Caco-2 (cell line): Measurements from ENCODE around the gene TTC28. TPM values are rescaled to one million over a fixed set of nuclear protein-coding genes. Genes with fewer than 3 reads are reported as not detected.

Experiments
- BruUV-seq: library from RNA; stranded (reverse); fragments of 400-500 nt; replicated peaks from 2 replicates; lab custom pipeline; 2021; lab: Mats Ljungman, UMichigan
- CTCF ChIA-PET: fragments of 300-600 bp; sonication (Branson Sonifier 250); formaldehyde crosslinking; loops from one replicate; lab custom pipeline; 2022; ENCODE audit warnings: antibody characterized with exemption; lab: Charles Lee
- POLR2A ChIA-PET: fragments of 300-600 bp; sonication (Branson Sonifier 250); formaldehyde crosslinking; loops from one replicate; lab custom pipeline; 2022; ENCODE audit warnings: antibody characterized with exemption; lab: Charles Lee
- DNase-seq, 2 experiments: peaks; one replicate each; pipeline versions ENCODE4 v3.0.0 to v3.0.0-alpha.2; 2020 to 2022
- H3K27me3 ChIP-seq: replicated peaks from 2 replicates; pipeline ENCODE4 v1.6.0; 2011; ENCODE audit warnings: low read length; ENCODE audit not compliant: control insufficient read depth, insufficient read depth
- H3K36me3 ChIP-seq: 2 replicates; pipeline ENCODE4 v1.5.1; 2011; ENCODE audit warnings: low read length; ENCODE audit not compliant: control insufficient read depth, insufficient read depth
- H3K4me1 ChIP-seq: fragments of 250-450 bp; sonication (Bioruptor Pico); 2 replicates; pipeline ENCODE4 v1.5.1; 2020; ENCODE audit warnings: mild to moderate bottlenecking
- H3K4me3 ChIP-seq: 2 replicates; pipeline ENCODE4 v1.5.1; 2011; ENCODE audit warnings: low read depth, mild to moderate bottlenecking, control low read depth, low read length
- H3K9me3 ChIP-seq: fragments of 250-450 bp; sonication (Bioruptor Pico); 2 replicates; pipeline ENCODE4 v1.5.1; 2020; ENCODE audit warnings: mild to moderate bottlenecking, moderate library complexity
- H3K27ac Mint-ChIP-seq: one replicate; pipeline ENCODE4 v1.8.0; 2022; ENCODE audit warnings: mixed read lengths; ENCODE audit not compliant: unreplicated experiment
- H3K27me3 Mint-ChIP-seq: one replicate; pipeline ENCODE4 v1.8.0; 2022; ENCODE audit warnings: mixed read lengths; ENCODE audit not compliant: insufficient read depth, unreplicated experiment
- H3K36me3 Mint-ChIP-seq: one replicate; pipeline ENCODE4 v1.8.0; 2022; ENCODE audit warnings: mild to moderate bottlenecking, mixed read lengths; ENCODE audit not compliant: insufficient read depth, unreplicated experiment
- H3K4me1 Mint-ChIP-seq: one replicate; pipeline ENCODE4 v1.8.0; 2022; ENCODE audit warnings: low read depth, mixed read lengths; ENCODE audit not compliant: unreplicated experiment
- H3K4me3 Mint-ChIP-seq: one replicate; pipeline ENCODE4 v1.8.0; 2022; ENCODE audit warnings: mild to moderate bottlenecking, moderate library complexity, mixed read lengths; ENCODE audit not compliant: unreplicated experiment
- H3K9me3 Mint-ChIP-seq: one replicate; pipeline ENCODE4 v1.8.0; 2022; ENCODE audit warnings: mixed read lengths; ENCODE audit not compliant: unreplicated experiment
- intact Hi-C: fragments of 100-400 bp; cut with micrococcal nuclease; formaldehyde crosslinking; loops from one replicate; pipeline ENCODE4 v1.10.0; 2022; ENCODE audit not compliant: unreplicated experiment
- total RNA-seq: library from RNA; stranded (reverse); gene quantifications from 2 replicates; pipeline ENCODE4 v1.2.3, GENCODE V29; 2022
- TF ChIP-seq, protein P1 (sequence below), 2 experiments: fragments of 200-600 bp in 1 of 2; IDR thresholded peaks; 1 replicate in 1 of 2; 2 replicates in 1 of 2; pipeline versions ENCODE4 v1.5.1 to v1.8.0; 2011 to 2022; ENCODE audit warnings: antibody characterized with exemption in 1 of 2, control low read depth in 1 of 2, inconsistent platforms in 1 of 2, low read depth in 1 of 2, low read length in 1 of 2, mild to moderate bottlenecking in 1 of 2, moderate library complexity in 1 of 2; ENCODE audit not compliant: insufficient read depth in 1 of 2, severe bottlenecking in 1 of 2, unreplicated experiment in 1 of 2

The TTC28 gene
- total RNA-seq, 1 experiment from 2014 or later: 12.0 TPM

DNA sequence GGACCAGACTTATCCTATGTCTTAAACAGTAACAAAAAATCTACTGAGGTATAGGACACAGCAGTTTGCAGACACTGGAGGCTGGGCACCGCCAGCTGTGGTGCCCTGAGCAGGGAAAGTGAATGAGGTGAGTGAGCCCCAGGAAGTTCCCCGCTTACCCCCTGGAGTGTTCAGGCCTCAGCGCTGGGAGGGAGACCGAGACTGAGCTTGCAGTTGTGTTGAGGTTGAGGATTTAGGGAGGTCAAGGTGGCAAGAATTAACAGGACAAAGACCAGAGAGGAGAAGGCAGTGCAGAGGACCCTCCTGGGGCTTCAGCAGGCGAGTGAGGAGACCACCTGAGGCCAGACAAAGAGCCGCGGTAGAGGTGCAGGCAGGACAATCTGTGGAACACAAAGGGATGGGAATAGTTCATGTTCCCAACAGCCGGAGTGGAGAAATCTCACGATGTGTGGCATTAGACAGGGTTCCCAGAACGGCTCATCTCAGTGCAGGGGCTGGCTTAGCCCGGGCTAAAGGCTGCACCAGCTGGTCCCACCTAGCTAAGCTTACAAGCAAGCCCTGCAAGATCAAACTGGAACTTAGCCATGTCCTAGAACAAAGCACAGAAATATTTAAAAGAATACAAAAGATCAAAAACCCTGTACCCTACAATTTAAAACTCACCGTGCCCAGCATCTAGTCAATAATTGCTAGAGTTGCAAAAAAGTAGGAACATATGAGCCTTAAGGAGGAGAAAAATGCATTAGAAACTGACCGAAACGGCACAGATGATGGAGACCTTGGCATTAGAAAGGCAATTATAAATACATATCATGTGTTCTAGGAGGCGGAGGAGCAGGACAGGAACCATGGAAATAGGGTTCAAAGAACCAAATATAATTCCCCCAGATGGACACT is 713.2 kb downstream of the TTC28 start:
- Mint-ChIP-seq H3K27ac (no peak overlapping the region), H3K27me3 (no peaks in the 10 kb centered on the region), H3K4me1 (peaks cover 7% of the 10 kb centered on the region), H3K36me3 (no peaks in the 10 kb centered on the region), H3K9me3 (peaks cover 13% of the 10 kb centered on the region), H3K4me3 (no peak overlapping the region)
- no peak overlapping the region for H3K4me3 ChIP-seq
- intact Hi-C loops: no loop called here
- no peak for DNase-seq
- H3K4me1 ChIP-seq: 0 out of 2 replicates have a peak, but pooled peaks cover 3% of the 10 kb centered on the region
- no peaks in the 10 kb centered on the region for H3K36me3 ChIP-seq
- no TSS peak for BruUV-seq
- ChIA-PET POLR2A (no interaction called here), CTCF (no interaction called here)
- H3K9me3 ChIP-seq: peaks cover 13% of the 10 kb centered on the region
- H3K27me3 ChIP-seq: no peaks in the 10 kb centered on the region
- TF ChIP-seq, protein P1, sequence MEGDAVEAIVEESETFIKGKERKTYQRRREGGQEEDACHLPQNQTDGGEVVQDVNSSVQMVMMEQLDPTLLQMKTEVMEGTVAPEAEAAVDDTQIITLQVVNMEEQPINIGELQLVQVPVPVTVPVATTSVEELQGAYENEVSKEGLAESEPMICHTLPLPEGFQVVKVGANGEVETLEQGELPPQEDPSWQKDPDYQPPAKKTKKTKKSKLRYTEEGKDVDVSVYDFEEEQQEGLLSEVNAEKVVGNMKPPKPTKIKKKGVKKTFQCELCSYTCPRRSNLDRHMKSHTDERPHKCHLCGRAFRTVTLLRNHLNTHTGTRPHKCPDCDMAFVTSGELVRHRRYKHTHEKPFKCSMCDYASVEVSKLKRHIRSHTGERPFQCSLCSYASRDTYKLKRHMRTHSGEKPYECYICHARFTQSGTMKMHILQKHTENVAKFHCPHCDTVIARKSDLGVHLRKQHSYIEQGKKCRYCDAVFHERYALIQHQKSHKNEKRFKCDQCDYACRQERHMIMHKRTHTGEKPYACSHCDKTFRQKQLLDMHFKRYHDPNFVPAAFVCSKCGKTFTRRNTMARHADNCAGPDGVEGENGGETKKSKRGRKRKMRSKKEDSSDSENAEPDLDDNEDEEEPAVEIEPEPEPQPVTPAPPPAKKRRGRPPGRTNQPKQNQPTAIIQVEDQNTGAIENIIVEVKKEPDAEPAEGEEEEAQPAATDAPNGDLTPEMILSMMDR (IDR thresholded peaks at IDR 0.05; ENCODE audit: insufficient read depth in 1 of 2, low read depth in 1 of 2, low read length in 1 of 2, severe bottlenecking in 1 of 2, unreplicated experiment in 1 of 2): no peak

DNA sequence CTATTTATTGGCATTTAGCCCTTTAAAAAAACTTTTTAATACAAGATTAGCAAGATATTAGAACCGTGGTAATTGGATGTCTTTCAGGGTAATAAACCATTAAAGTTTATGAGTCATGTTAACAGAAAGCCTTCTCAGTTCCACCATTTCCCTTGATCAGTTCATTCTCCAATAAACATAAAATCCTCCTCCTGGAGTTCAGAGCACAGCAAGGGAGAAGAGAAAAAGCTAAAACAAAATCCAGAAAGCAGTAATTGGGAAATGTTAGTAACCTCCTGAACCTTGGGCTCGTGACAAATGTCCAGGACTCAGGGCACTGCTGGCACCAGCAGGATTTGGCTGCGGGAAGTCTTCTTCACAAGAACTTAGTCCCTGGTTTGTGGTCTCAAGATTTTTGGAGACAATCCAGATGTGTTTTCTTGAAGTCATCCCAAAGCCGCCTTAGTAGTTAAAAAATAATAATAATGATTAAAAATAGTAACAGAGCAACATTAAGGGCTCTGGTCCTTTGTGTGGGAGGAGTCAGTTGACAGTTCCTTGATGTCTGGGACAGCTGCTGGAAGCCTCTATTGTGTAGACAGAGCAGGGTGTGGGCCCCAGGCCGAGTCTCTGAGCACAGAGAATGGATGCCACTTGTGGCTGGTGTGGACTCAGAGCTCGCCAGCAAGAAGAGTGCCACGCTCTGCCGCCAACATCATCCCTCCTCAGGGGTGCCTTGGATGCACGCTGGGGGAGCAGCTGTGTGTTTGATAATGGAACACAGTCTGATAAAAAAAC is 717.2 kb downstream of the TTC28 start:
- no peak overlapping the region for H3K4me3 ChIP-seq
- intact Hi-C loops: no loop called here
- no peaks in the 10 kb centered on the region for H3K9me3 ChIP-seq
- H3K36me3 ChIP-seq: no peaks in the 10 kb centered on the region
- no peaks in the 10 kb centered on the region for H3K9me3 Mint-ChIP-seq
- H3K4me1 Mint-ChIP-seq: peaks cover 7% of the 10 kb centered on the region
- H3K4me3 Mint-ChIP-seq: no peak overlapping the region
- no peaks in the 10 kb centered on the region for H3K36me3 Mint-ChIP-seq
- H3K4me1 ChIP-seq: 0 out of 2 replicates have a peak, but pooled peaks cover 3% of the 10 kb centered on the region
- H3K27me3 Mint-ChIP-seq: no peaks in the 10 kb centered on the region
- BruUV-seq: no TSS peak
- POLR2A ChIA-PET: no interaction called here
- TF ChIP-seq, protein P1 (IDR thresholded peaks at IDR 0.05; ENCODE audit: insufficient read depth in 1 of 2, low read depth in 1 of 2, low read length in 1 of 2, severe bottlenecking in 1 of 2, unreplicated experiment in 1 of 2): no peak
- no peak for DNase-seq
- no peaks in the 10 kb centered on the region for H3K27me3 ChIP-seq
- CTCF ChIA-PET: no interaction called here
- no peak overlapping the region for H3K27ac Mint-ChIP-seq

DNA sequence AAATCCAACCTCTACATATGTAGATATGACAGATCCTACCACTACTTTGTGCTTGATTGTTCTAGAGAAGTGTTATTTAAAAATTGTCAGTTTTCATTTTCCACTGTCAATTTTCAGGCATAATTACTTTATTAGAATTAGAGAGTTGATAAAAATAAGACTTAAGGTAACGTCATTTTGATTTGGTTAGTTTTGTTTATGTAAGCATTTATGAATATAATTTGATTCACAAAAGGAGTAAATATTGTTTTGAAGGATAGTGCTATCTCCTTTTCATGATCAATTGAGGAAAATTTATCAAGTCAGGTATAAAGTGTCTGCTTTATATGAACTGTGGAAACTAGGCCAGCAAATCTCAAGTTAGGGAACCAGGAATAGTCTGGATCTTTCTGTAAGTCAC is 718.0 kb downstream of the TTC28 start:
- intact Hi-C loops: no loop called here
- Histone ChIP-seq H3K36me3 (no peaks in the 10 kb centered on the region), H3K27me3 (no peaks in the 10 kb centered on the region), H3K4me3 (no peak overlapping the region), H3K4me1 (0 out of 2 replicates have a peak, but pooled peaks cover 3% of the 10 kb centered on the region), H3K9me3 (no peaks in the 10 kb centered on the region)
- TF ChIP-seq, protein P1 (IDR thresholded peaks at IDR 0.05; ENCODE audit: insufficient read depth in 1 of 2, low read depth in 1 of 2, low read length in 1 of 2, severe bottlenecking in 1 of 2, unreplicated experiment in 1 of 2): no peak
- Mint-ChIP-seq H3K4me1 (peaks cover 7% of the 10 kb centered on the region), H3K27ac (no peak overlapping the region), H3K36me3 (no peaks in the 10 kb centered on the region), H3K9me3 (no peaks in the 10 kb centered on the region), H3K27me3 (no peaks in the 10 kb centered on the region), H3K4me3 (no peak overlapping the region)
- no TSS peak for BruUV-seq
- ChIA-PET POLR2A (no interaction called here), CTCF (no interaction called here)
- no peak for DNase-seq
